A673 (cell line): Measurements from ENCODE around the gene RBMS1.

Experiments used
- EZH2 ChIP-seq: fragments of 200-600 bp; sonication (generic); IDR thresholded peaks from 2 replicates; pipeline ENCODE4 v1.6.1; 2017; ENCODE audit warnings: borderline replicate concordance, low read depth, mild to moderate bottlenecking, mixed read lengths, antibody characterized with exemption, low read length; ENCODE audit not compliant: poor library complexity, severe bottlenecking
- TF ChIP-seq, protein P1 (sequence below): fragments of 300-800, 200-600 bp; sonication (generic); conservative IDR thresholded peaks from 2 replicates; pipeline ENCODE4 v1.5.1; 2017; ENCODE audit warnings: low read depth, mild to moderate bottlenecking, antibody characterized with exemption, low read length, moderate library complexity, mixed read lengths

- TF ChIP-seq, protein P1, sequence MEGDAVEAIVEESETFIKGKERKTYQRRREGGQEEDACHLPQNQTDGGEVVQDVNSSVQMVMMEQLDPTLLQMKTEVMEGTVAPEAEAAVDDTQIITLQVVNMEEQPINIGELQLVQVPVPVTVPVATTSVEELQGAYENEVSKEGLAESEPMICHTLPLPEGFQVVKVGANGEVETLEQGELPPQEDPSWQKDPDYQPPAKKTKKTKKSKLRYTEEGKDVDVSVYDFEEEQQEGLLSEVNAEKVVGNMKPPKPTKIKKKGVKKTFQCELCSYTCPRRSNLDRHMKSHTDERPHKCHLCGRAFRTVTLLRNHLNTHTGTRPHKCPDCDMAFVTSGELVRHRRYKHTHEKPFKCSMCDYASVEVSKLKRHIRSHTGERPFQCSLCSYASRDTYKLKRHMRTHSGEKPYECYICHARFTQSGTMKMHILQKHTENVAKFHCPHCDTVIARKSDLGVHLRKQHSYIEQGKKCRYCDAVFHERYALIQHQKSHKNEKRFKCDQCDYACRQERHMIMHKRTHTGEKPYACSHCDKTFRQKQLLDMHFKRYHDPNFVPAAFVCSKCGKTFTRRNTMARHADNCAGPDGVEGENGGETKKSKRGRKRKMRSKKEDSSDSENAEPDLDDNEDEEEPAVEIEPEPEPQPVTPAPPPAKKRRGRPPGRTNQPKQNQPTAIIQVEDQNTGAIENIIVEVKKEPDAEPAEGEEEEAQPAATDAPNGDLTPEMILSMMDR = no peak
- TF ChIP-seq EZH2 = no peak
These were observed 157.0 kb downstream of the RBMS1 start for GRCh38 chr2:160336635-160337034.
